Ectodermal cell (in vitro differentiated cells): ENCODE measurements around the gene EPHA6.
"Not testable (repeated sequence)": the region's sequence is repeated elsewhere in the genome, so short reads cannot be mapped to it uniquely, and the experiment has no call there.

Experiments
- H3K27ac ChIP-seq: 2 replicates; pipeline ENCODE4 v1.7.0; 2013; ENCODE audit warnings: mild to moderate bottlenecking, low read depth, low read length; ENCODE audit not compliant: insufficient read depth, poor library complexity, severe bottlenecking
- H3K27me3 ChIP-seq: 2 replicates; pipeline ENCODE4 v1.7.0; 2013; ENCODE audit warnings: mild to moderate bottlenecking, low read length; ENCODE audit not compliant: insufficient read depth, control insufficient read depth, poor library complexity, severe bottlenecking
- H3K36me3 ChIP-seq: one replicate; pipeline ENCODE4 v1.7.0; 2013; ENCODE audit warnings: low read length; ENCODE audit not compliant: control insufficient read depth, insufficient read depth
- H3K4me1 ChIP-seq: one replicate; pipeline ENCODE4 v1.7.0; 2013; ENCODE audit warnings: low read length; ENCODE audit not compliant: control insufficient read depth, insufficient read depth
- H3K4me3 ChIP-seq: 2 replicates; pipeline ENCODE4 v1.7.0; 2013; ENCODE audit warnings: low read depth, low read length, control low read depth; ENCODE audit not compliant: insufficient read depth
- H3K9me3 ChIP-seq: 2 replicates; pipeline ENCODE4 v1.7.0; 2013; ENCODE audit warnings: mild to moderate bottlenecking, low read length, moderate library complexity; ENCODE audit not compliant: control insufficient read depth
- WGBS, 2 experiments: methylation state at CpG; one replicate each; pipeline ENCODE4 v1.1.7; 2013; ENCODE audit warnings: missing lambda C conversion rate in 2 of 2; 5-methylcytosine and 5-hydroxymethylcytosine counted together

The EPHA6 gene

GRCh38 chr3:97009427-97010019 is 195.1 kb downstream of the EPHA6 start:
- Histone ChIP-seq H3K9me3 (no peaks in the 10 kb centered on the region), H3K27ac (no peak overlapping the region), H3K4me3 (no peak overlapping the region), H3K4me1 (peaks cover 6% of the 10 kb centered on the region), H3K27me3 (no peaks in the 10 kb centered on the region), H3K36me3 (no peaks in the 10 kb centered on the region)
- WGBS, 2 experiments: 56 to 60% methylated on average over 6 to 7 of the region's 7 CpGs

GRCh38 chr3:97010881-97011657 is 196.7 kb downstream of the EPHA6 start:
- H3K4me3 ChIP-seq: no peak overlapping the region
- no peak overlapping the region for H3K27ac ChIP-seq
- no peaks in the 10 kb centered on the region for H3K27me3 ChIP-seq
- H3K4me1 ChIP-seq: peaks cover 6% of the 10 kb centered on the region
- 96 to 98% methylated on average over 2 of the region's 2 CpGs for WGBS, 2 experiments
- no peaks in the 10 kb centered on the region for H3K9me3 ChIP-seq
- no peaks in the 10 kb centered on the region for H3K36me3 ChIP-seq

- H3K36me3 ChIP-seq: no peaks in the 10 kb centered on the region
- 90 to 100% methylated on average over 1 of the region's 1 CpG for WGBS, 2 experiments
- H3K9me3 ChIP-seq: no peaks in the 10 kb centered on the region
- no peak overlapping the region for H3K27ac ChIP-seq
- H3K4me3 ChIP-seq: no peak overlapping the region
- H3K4me1 ChIP-seq: no peaks in the 10 kb centered on the region
- H3K27me3 ChIP-seq: no peaks in the 10 kb centered on the region
Measured at GRCh38 chr3:97021778-97022177, 207.4 kb downstream of the EPHA6 start.

- not testable (repeated sequence) for H3K4me1 ChIP-seq, H3K9me3 ChIP-seq, H3K36me3 ChIP-seq, H3K27me3 ChIP-seq, H3K4me3 ChIP-seq, H3K27ac ChIP-seq
- WGBS, 2 experiments: 86 to 88% methylated on average over 7 to 8 of the region's 8 CpGs
Measured at GRCh38 chr3:97025612-97026011, 211.2 kb downstream of the EPHA6 start.

GRCh38 chr3:97029972-97030371 is 215.6 kb downstream of the EPHA6 start:
- 100% methylated on average over 1 of the region's 1 CpG for WGBS, 2 experiments
- Histone ChIP-seq H3K27me3 (no peaks in the 10 kb centered on the region), H3K36me3 (no peaks in the 10 kb centered on the region), H3K4me3 (no peak overlapping the region), H3K27ac (no peak overlapping the region), H3K4me1 (no peaks in the 10 kb centered on the region), H3K9me3 (no peaks in the 10 kb centered on the region)

GRCh38 chr3:97037294-97037943 is 223.0 kb downstream of the EPHA6 start:
- Histone ChIP-seq H3K27ac (no peak overlapping the region), H3K9me3 (no peaks in the 10 kb centered on the region), H3K4me1 (no peaks in the 10 kb centered on the region), H3K27me3 (no peaks in the 10 kb centered on the region), H3K36me3 (no peaks in the 10 kb centered on the region), H3K4me3 (no peak overlapping the region)
- 93 to 98% methylated on average over 3 of the region's 3 CpGs for WGBS, 2 experiments

- Histone ChIP-seq H3K36me3 (no peaks in the 10 kb centered on the region), H3K27me3 (no peaks in the 10 kb centered on the region), H3K9me3 (no peaks in the 10 kb centered on the region), H3K4me1 (no peaks in the 10 kb centered on the region), H3K27ac (no peak overlapping the region), H3K4me3 (no peak overlapping the region)
- WGBS, 2 experiments: 89 to 93% methylated on average over 2 of the region's 2 CpGs
Measured at GRCh38 chr3:97043411-97043810, 229.0 kb downstream of the EPHA6 start.

GRCh38 chr3:97057365-97057764 is 243.0 kb downstream of the EPHA6 start:
- 93 to 94% methylated on average over 2 to 3 of the region's 3 CpGs for WGBS, 2 experiments
- Histone ChIP-seq H3K36me3 (no peaks in the 10 kb centered on the region), H3K9me3 (no peaks in the 10 kb centered on the region), H3K4me3 (no peak overlapping the region), H3K27me3 (no peaks in the 10 kb centered on the region), H3K27ac (no peak overlapping the region), H3K4me1 (no peaks in the 10 kb centered on the region)

- Histone ChIP-seq H3K36me3 (no peaks in the 10 kb centered on the region), H3K27me3 (no peaks in the 10 kb centered on the region), H3K9me3 (no peaks in the 10 kb centered on the region), H3K4me1 (no peaks in the 10 kb centered on the region), H3K4me3 (no peak overlapping the region), H3K27ac (no peak overlapping the region)
- 100% methylated on average over 1 of the region's 1 CpG; no CpG with 5 or more reads in 1 of the 2 experiments for WGBS, 2 experiments
Measured at GRCh38 chr3:97059168-97059567, 244.8 kb downstream of the EPHA6 start.

- H3K4me1 ChIP-seq: no peaks in the 10 kb centered on the region
- no peaks in the 10 kb centered on the region for H3K36me3 ChIP-seq
- H3K27ac ChIP-seq: no peak overlapping the region
- H3K27me3 ChIP-seq: no peaks in the 10 kb centered on the region
- H3K4me3 ChIP-seq: no peak overlapping the region
- WGBS, 2 experiments: 100% methylated on average over 1 of the region's 1 CpG
- H3K9me3 ChIP-seq: no peaks in the 10 kb centered on the region
Measured at GRCh38 chr3:97066531-97066930, 252.1 kb downstream of the EPHA6 start.
